Esophagus (tissue), 2 donors: ENCODE data around the gene CEACAM4. TPM values are rescaled to one million over a fixed set of nuclear protein-coding genes. Genes with fewer than 3 reads are reported as not detected.

Experiments used
- H3K27ac ChIP-seq, 2 donors: one replicate each; pipeline ENCODE4 v1.5.1; 2013; ENCODE audit warnings: low read depth in 2 of 2, mild to moderate bottlenecking in 2 of 2, inconsistent platforms in 1 of 2, low read length in 1 of 2, moderate library complexity in 1 of 2
- H3K27me3 ChIP-seq, 2 donors: one replicate each; pipeline ENCODE4 v1.6.1; 2013; ENCODE audit warnings: low read length in 2 of 2, control low read depth in 1 of 2, mild to moderate bottlenecking in 1 of 2; ENCODE audit not compliant: insufficient read depth in 2 of 2, control insufficient read depth in 1 of 2
- H3K36me3 ChIP-seq, 2 donors: one replicate each; pipeline ENCODE4 v1.6.1; 2013; ENCODE audit warnings: low read length in 1 of 2; ENCODE audit not compliant: control insufficient read depth in 2 of 2, insufficient read depth in 2 of 2
- H3K4me1 ChIP-seq, 2 donors: one replicate each; pipeline ENCODE4 v1.6.1; 2013; ENCODE audit warnings: low read length in 1 of 2; ENCODE audit not compliant: control insufficient read depth in 2 of 2, insufficient read depth in 2 of 2
- H3K4me3 ChIP-seq, 2 donors: one replicate each; pipeline ENCODE4 v1.5.1; 2013; ENCODE audit warnings: low read length in 2 of 2, mild to moderate bottlenecking in 2 of 2, low read depth in 1 of 2, moderate library complexity in 1 of 2
- H3K9me3 ChIP-seq, 2 donors: one replicate each; pipeline ENCODE4 v1.6.1; 2013; ENCODE audit warnings: mild to moderate bottlenecking in 2 of 2, low read depth in 1 of 2, low read length in 1 of 2, moderate library complexity in 1 of 2; ENCODE audit not compliant: control insufficient read depth in 2 of 2, insufficient read depth in 1 of 2
- WGBS, 2 donors: extraction: QIAGEN DNeasy Blood & Tissue Kit; methylation state at CpG; one replicate each; pipeline ENCODE4 v1.1.7; 2013; 5-methylcytosine and 5-hydroxymethylcytosine counted together
- polyA plus RNA-seq, 2 donors: library from polyadenylated mRNA; stranded (reverse); fragments of 200-250 nt; gene quantifications; one replicate each; pipeline ENCODE4 v1.2.3, GENCODE V29; 2013
- donor health status: healthy with polysubstance abuse.
- donor health status: Bipolar disorder and iron deficiency.

Gene CEACAM4
- polyA plus RNA-seq, 2 donors: 0.47 to 0.58 TPM

GRCh38 chr19:41577833-41578232, 49.0 kb downstream of the CEACAM4 start:
- no peaks in the 10 kb centered on the region for H3K36me3 ChIP-seq
- H3K4me3 ChIP-seq: no peak overlapping the region
- H3K27ac ChIP-seq: no peak overlapping the region
- 65 to 67% methylated on average over 2 of the region's 2 CpGs for WGBS, 2 donors
- H3K27me3 ChIP-seq: no peaks in the 10 kb centered on the region
- H3K9me3 ChIP-seq: peaks cover 3 to 6% of the 10 kb centered on the region in 2 donors
- H3K4me1 ChIP-seq: no peaks in the 10 kb centered on the region

- Histone ChIP-seq H3K9me3 (peaks cover 0 to 3% of the 10 kb centered on the region in 2 donors), H3K27me3 (no peaks in the 10 kb centered on the region), H3K27ac (no peak overlapping the region), H3K36me3 (no peaks in the 10 kb centered on the region), H3K4me1 (no peaks in the 10 kb centered on the region), H3K4me3 (no peak overlapping the region)
- WGBS, 2 donors: 78% methylated on average over 19 of the region's 19 CpGs
These were observed 49.6 kb downstream of the CEACAM4 start for GRCh38 chr19:41577144-41577830.

GRCh38 chr19:41575998-41576397, 50.9 kb downstream of the CEACAM4 start, which contains the start of gene CEACAM21:
Gene CEACAM21, plus strand, starts transcription at chr19:41576166. Its CDS starts 109 bp downstream, at chr19:41576275.
- Histone ChIP-seq H3K36me3 (no peaks in the 10 kb centered on the region), H3K27ac (peak within 1 kb of the TSS in 1 of 2 donors; percentile 61), H3K4me1 (no peaks in the 10 kb centered on the region), H3K4me3 (no peak within 1 kb of the TSS), H3K27me3 (no peaks in the 10 kb centered on the region), H3K9me3 (peaks cover 0 to 3% of the 10 kb centered on the region in 2 donors)
- WGBS, 2 donors: 16 to 31% methylated on average over 4 of the region's 4 CpGs

- no peaks in the 10 kb centered on the region for H3K36me3 ChIP-seq
- H3K4me3 ChIP-seq: no peak overlapping the region
- WGBS, 2 donors: 3% methylated on average over 7 of the region's 7 CpGs
- no peak overlapping the region for H3K27ac ChIP-seq
- no peaks in the 10 kb centered on the region for H3K9me3 ChIP-seq
- no peaks in the 10 kb centered on the region for H3K4me1 ChIP-seq
- H3K27me3 ChIP-seq: no peaks in the 10 kb centered on the region
These were observed 56.2 kb downstream of the CEACAM4 start for GRCh38 chr19:41570639-41571112.

- no peak overlapping the region for H3K4me3 ChIP-seq
- 54 to 55% methylated on average over 3 of the region's 3 CpGs for WGBS, 2 donors
- H3K27me3 ChIP-seq: peaks cover 1 to 2% of the 10 kb centered on the region in 2 donors
- no peak overlapping the region for H3K27ac ChIP-seq
- no peaks in the 10 kb centered on the region for H3K4me1 ChIP-seq
- no peaks in the 10 kb centered on the region for H3K36me3 ChIP-seq
- no peaks in the 10 kb centered on the region for H3K9me3 ChIP-seq
These were observed 56.7 kb downstream of the CEACAM4 start for GRCh38 chr19:41570179-41570578.

- Histone ChIP-seq H3K36me3 (no peaks in the 10 kb centered on the region), H3K9me3 (no peaks in the 10 kb centered on the region), H3K4me1 (no peaks in the 10 kb centered on the region), H3K4me3 (no peak overlapping the region), H3K27ac (no peak overlapping the region), H3K27me3 (peaks cover 2 to 7% of the 10 kb centered on the region in 2 donors)
- 51 to 52% methylated on average over 11 of the region's 11 CpGs for WGBS, 2 donors
These were observed 57.3 kb downstream of the CEACAM4 start for GRCh38 chr19:41569481-41570150.

Other genes with a start within 250 kb of the CEACAM4 start
- gene EXOSC5, start 229.7 kb downstream of the CEACAM4 start, polyA plus RNA-seq: 10 to 100 TPM; 26.3 to 31.9 TPM
- gene BCKDHA, start 229.3 kb downstream of the CEACAM4 start, polyA plus RNA-seq: 10 to 100 TPM; 37.0 to 61.8 TPM
- gene B3GNT8, start 199.7 kb downstream of the CEACAM4 start, polyA plus RNA-seq: 10 to 100 TPM; 42.9 to 68.8 TPM
- 10 to 100 TPM; 22.6 to 38.9 TPM for gene DMAC2, start 187.2 kb downstream of the CEACAM4 start, polyA plus RNA-seq
- not detected for gene ERICH4, start 183.9 kb downstream of the CEACAM4 start, polyA plus RNA-seq
- gene CEACAM21, start 50.9 kb downstream of the CEACAM4 start, polyA plus RNA-seq: under 1 TPM; 0.24 to 0.66 TPM
- gene CEACAM7, start 61.2 kb upstream of the CEACAM4 start, polyA plus RNA-seq: 10 to 100 TPM; 59.6 to 96.6 TPM
- gene CEACAM5, start 81.6 kb upstream of the CEACAM4 start, polyA plus RNA-seq: 100 to 1,000 TPM; 148 to 172 TPM
- gene CEACAM6, start 128.5 kb upstream of the CEACAM4 start, polyA plus RNA-seq: 100 to 1,000 TPM; 120 to 141 TPM
- 1 to 10 TPM in 1 of 2 donors, under 1 TPM in 1; 0.76 to 3.1 TPM for gene CEACAM3, start 169.5 kb upstream of the CEACAM4 start, polyA plus RNA-seq
- gene LYPD4, start 217.6 kb upstream of the CEACAM4 start, polyA plus RNA-seq: not detected
- under 1 TPM in 1 of 2 donors, not detected in 1; 0.18 TPM for gene DMRTC2, start 218.0 kb upstream of the CEACAM4 start, polyA plus RNA-seq
- 1,000 to 10,000 TPM; 2,678 to 3,536 TPM for gene RPS19, start 233.2 kb upstream of the CEACAM4 start, polyA plus RNA-seq